Right lobe of liver (tissue), 6 donors: ENCODE data around the gene TCEANC2. TPM values are rescaled to one million over a fixed set of nuclear protein-coding genes. Genes with fewer than 3 reads are reported as not detected.

Source experiments
- ATAC-seq, 4 donors: fragments of 200-7000 bp; cut with Tn5 transposase; one replicate each; pipeline ENCODE4 v1.9.1; 2020; ENCODE audit warnings: mild to moderate bottlenecking in 4 of 4, moderate library complexity in 4 of 4
- DNase-seq, 3 donors: peaks; one replicate each; pipeline ENCODE4 v3.0.0-alpha.2; 2020
- H3K27ac ChIP-seq, 3 donors: fragments of 200-600 bp; one replicate each; pipeline ENCODE4 v1.8.0; 2022
- H3K27me3 ChIP-seq, 2 donors: fragments of 200-600 bp; one replicate each; pipeline ENCODE4 v1.8.0; 2022
- H3K36me3 ChIP-seq, 4 donors: fragments of 200-600 bp; sonication (generic) in 1 of 4; one replicate each; pipeline versions ENCODE4 v1.5.1 to v1.8.0; 2017 to 2022; ENCODE audit warnings: control low read depth in 1 of 4
- H3K4me1 ChIP-seq, 4 donors: fragments of 200-600 bp; sonication (generic) in 1 of 4; one replicate each; pipeline versions ENCODE4 v1.5.1 to v1.8.0; 2017 to 2022; ENCODE audit warnings: control low read depth in 1 of 4
- H3K4me3 ChIP-seq, 3 donors: fragments of 200-600 bp; one replicate each; pipeline ENCODE4 v1.8.0; 2022
- H3K9me3 ChIP-seq, 4 donors: fragments of 200-600 bp; sonication (generic) in 1 of 4; one replicate each; pipeline versions ENCODE4 v1.5.1 to v1.8.0; 2017 to 2022; ENCODE audit warnings: control low read depth in 1 of 4
- CTCF ChIP-seq, 4 donors: fragments of 200-600 bp in 3 of 4; fragments of 450-650 bp in 1 of 4; IDR thresholded peaks; one replicate each; pipeline versions ENCODE4 v1.5.1 to v1.8.0; 2016 to 2022; ENCODE audit warnings: antibody characterized with exemption in 4 of 4, mild to moderate bottlenecking in 2 of 4
- POLR2A ChIP-seq: fragments of 450-650 bp; IDR thresholded peaks from one replicate; pipeline ENCODE4 v1.6.1; 2017; ENCODE audit warnings: antibody characterized with exemption, mild to moderate bottlenecking
- WGBS: methylation state at CpG from one replicate; pipeline ENCODE4 v1.1.6; 2018; ENCODE audit warnings: low coverage, low lambda C conversion rate; ENCODE audit not compliant: insufficient coverage; ENCODE audit errors: missing lambda C conversion rate; 5-methylcytosine and 5-hydroxymethylcytosine counted together
- intact Hi-C, 2 donors: fragments of 100-400 bp; cut with DNase I; formaldehyde crosslinking; loops; one replicate each; pipeline versions ENCODE4 v1.11.2 to v1.14.1; 2022
- total RNA-seq, 6 experiments: library from RNA; depleted of rRNA in 2 of 6; stranded (reverse); fragments of >200 nt in 2 of 6; fragmentation: NEBNext Ultra II Directional in 3 of 6; extraction: Animal tissue kit (Norgen Biotek cat#: 25700) in 3 of 6; gene quantifications; one replicate each; pipeline versions ENCODE4 v1.1.0 to v1.2.4, GENCODE V29; 2016 to 2023
- donor health status: DM: no; HTN: yes; CAD: no.
- donor health status: DM: no; HTN: no; CAD: no.
- donor health status: DM: no; HTN: no; CAD: no.
- donor health status: DM: no; HTN: yes; CAD: no.
- donor health status: DM: no; HTN: yes; CAD: no.

TCEANC2 gene
- total RNA-seq, 6 experiments from 2014 or later, result 1.2 to 2.9 (median 1.8) TPM

DNA sequence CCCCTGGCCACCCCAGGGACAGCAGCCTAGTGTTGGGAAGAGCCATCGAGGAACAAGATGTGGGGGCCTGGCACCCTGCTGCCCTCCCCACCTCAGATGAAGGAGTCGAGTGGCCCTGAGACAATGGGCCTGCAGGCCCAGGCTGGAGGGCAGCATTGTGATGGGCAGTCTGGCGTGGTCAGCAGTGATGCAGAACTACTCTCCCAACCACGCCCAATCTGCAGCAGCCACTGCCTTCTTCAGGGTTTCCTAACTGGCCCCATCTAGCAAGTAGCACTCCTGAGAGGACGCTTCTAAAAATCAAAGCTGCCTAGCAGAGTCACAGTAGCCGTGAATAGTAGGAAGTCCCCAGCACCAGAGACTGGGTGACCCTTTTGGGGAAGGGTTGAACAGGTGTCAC is 80.9 kb downstream of the TCEANC2 start:
- no CpG with 5 or more reads among the region's 6 CpGs for WGBS
- H3K4me1 ChIP-seq, result no peaks in the 10 kb centered on the region
- no peaks in the 10 kb centered on the region for H3K36me3 ChIP-seq
- ATAC-seq, result no peak
- H3K27ac ChIP-seq, result no peak overlapping the region
- no peak for DNase-seq
- intact Hi-C loops, result no loop called here
- no peak overlapping the region for H3K4me3 ChIP-seq
- TF ChIP-seq POLR2A, result no peak
- no peak for TF ChIP-seq CTCF (IDR thresholded peaks at IDR 0.05)
- no peaks in the 10 kb centered on the region for H3K27me3 ChIP-seq
- no peaks in the 10 kb centered on the region for H3K9me3 ChIP-seq

DNA sequence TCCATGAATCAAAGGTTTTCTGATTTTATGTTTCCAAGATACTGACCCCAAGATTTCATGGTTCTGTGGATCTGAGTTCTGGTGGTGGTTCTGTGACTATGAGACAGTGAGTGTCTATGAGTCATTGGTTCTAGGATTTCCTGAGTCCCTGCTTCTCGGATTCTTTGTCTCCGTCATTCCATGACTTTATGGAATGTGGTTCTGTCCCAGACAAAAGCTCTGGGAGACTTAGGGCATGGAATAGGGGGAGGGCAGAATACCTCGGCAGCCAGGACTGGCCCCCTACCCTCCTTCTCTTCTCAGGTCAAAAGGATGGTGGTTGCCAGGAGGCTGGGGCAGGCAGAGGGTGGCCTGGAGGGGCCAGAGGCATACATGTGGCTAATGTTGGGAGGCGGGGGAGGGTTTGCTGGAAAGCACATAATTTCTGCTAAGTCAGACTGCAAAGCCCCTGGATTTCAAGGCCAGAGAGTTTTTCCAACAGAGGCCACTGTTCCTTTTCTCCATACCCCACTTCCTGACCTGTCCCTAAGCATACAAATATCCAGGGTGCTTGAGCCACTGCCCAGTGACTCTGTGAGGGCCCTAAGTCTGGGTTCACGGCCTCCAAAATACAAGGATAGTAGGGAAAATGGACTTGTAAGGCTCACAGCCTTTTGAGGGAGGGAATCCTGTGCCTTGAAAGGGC is 82.2 kb downstream of the TCEANC2 start:
- intact Hi-C loops, result no loop called here
- no peak for DNase-seq
- no peaks in the 10 kb centered on the region for H3K9me3 ChIP-seq
- 54% methylated on average over 2 of the region's 5 CpGs for WGBS
- no peaks in the 10 kb centered on the region for H3K27me3 ChIP-seq
- ATAC-seq, result no peak
- no peaks in the 10 kb centered on the region for H3K4me1 ChIP-seq
- no peak overlapping the region for H3K27ac ChIP-seq
- H3K36me3 ChIP-seq, result no peaks in the 10 kb centered on the region
- no peak overlapping the region for H3K4me3 ChIP-seq
- TF ChIP-seq POLR2A, result no peak
- no peak for TF ChIP-seq CTCF (IDR thresholded peaks at IDR 0.05)

DNA sequence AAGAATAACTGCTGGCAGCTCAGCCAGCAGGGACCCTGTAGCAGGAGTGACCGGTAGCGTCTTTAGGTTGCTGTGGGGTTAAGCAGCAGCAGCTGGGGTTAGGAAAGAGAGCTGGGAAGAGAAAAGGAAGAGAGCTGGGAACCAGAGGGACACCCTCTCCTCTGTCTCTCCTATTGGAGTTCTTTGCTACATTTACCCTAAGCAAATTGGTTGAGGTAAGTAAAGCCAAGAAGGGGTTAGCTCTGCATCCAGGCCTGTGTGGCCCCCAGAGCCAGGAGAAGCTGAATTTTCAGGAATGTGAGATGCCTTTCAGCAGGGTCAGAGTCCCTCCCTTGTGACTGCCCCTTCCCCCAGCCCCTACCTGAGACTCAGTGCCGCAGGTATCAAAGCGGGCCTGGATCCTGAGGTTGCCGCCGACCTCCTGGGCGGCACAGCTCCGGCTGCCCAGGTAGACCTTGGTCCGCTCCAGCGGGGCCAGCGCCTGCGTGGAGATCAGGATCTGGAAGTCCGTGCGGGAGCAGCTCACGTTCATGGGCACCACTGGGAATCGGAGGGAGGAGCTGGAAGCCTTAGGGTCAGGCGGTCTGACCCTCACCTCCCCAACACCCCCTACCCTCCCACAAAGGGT is 83.0 kb downstream of the TCEANC2 start:
- H3K27me3 ChIP-seq, result no peaks in the 10 kb centered on the region
- WGBS, result 83% methylated on average over 2 of the region's 17 CpGs
- intact Hi-C loops, result no loop called here
- ATAC-seq (no peak), DNase-seq (no peak)
- no peaks in the 10 kb centered on the region for H3K9me3 ChIP-seq
- H3K27ac ChIP-seq, result no peak overlapping the region
- TF ChIP-seq POLR2A (no peak), CTCF (IDR thresholded peaks at IDR 0.05) (no peak)
- H3K36me3 ChIP-seq, result no peaks in the 10 kb centered on the region
- H3K4me1 ChIP-seq, result no peaks in the 10 kb centered on the region
- no peak overlapping the region for H3K4me3 ChIP-seq

DNA sequence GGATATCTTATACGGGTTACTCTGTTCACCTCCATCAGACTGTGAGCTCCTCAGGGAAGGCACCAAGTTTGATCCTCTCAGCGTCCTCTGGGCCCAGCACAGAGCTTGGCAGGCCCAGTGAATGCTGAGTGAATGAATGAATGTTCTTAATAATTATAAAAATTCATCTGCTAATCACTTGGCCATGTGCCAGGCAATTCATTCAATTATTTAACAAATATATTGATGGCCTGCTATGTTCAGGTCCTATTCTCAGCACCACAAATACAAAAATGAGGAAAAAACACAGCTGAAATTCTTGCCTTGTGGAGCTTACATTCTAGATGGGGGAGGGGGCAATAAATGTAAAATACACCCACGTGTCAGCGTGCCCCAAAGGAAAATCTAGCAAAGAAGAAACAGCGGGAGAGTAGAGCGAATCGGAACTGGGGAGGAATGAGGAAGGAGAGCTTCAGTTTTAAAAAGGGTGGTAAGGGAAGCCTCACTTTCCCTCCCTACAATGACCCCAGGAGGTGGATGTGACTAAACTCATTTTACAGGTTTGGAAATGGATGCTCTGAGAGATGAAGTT is 83.6 kb downstream of the TCEANC2 start:
- whole genome bisulfite sequencing, result 78% methylated on average over 7 of the region's 7 CpGs
- intact Hi-C loops, result no loop called here

More for the DNA sequence above, 83.6 kb downstream of the TCEANC2 start:
- no peak overlapping the region for H3K4me3 ChIP-seq
- DNase-seq (no peak), ATAC-seq (no peak)
- no peak for TF ChIP-seq POLR2A
- TF ChIP-seq CTCF (IDR thresholded peaks at IDR 0.05), result no peak
- no peaks in the 10 kb centered on the region for H3K36me3 ChIP-seq
- no peaks in the 10 kb centered on the region for H3K9me3 ChIP-seq
- H3K4me1 ChIP-seq, result no peaks in the 10 kb centered on the region
- H3K27me3 ChIP-seq, result no peaks in the 10 kb centered on the region
- no peak overlapping the region for H3K27ac ChIP-seq
